GM23248 (cell line): ENCODE measurements around the gene LMO4. TPM values are rescaled to one million over a fixed set of nuclear protein-coding genes. Genes with fewer than 3 reads are reported as not detected.
A peak's percentile ranks its signal among the peaks of the same experiment; 100 is the strongest.

Experiments
- DNase-seq: peaks from one replicate; pipeline ENCODE4 v3.0.0-alpha.2; 2015
- H2AFZ ChIP-seq: fragments of 200-600 bp; sonication (generic); 2 replicates; pipeline ENCODE4 v1.6.1; 2016; ENCODE audit warnings: antibody characterized with exemption
- H3F3A ChIP-seq: fragments of 200-600 bp; sonication (generic); 2 replicates; pipeline ENCODE4 v1.6.1; 2016; ENCODE audit warnings: mild to moderate bottlenecking, antibody characterized with exemption, mixed run types; ENCODE audit not compliant: insufficient read depth
- H3K27ac ChIP-seq: fragments of 200-600 bp; sonication (generic); 2 replicates; pipeline ENCODE4 v1.5.1; 2016; ENCODE audit warnings: mild to moderate bottlenecking
- H3K27me3 ChIP-seq: fragments of 200-600 bp; sonication (generic); replicated peaks from 2 replicates; pipeline ENCODE4 v1.6.1; 2016; ENCODE audit warnings: mild to moderate bottlenecking; ENCODE audit not compliant: insufficient read depth
- H3K36me3 ChIP-seq: fragments of 200-600 bp; sonication (generic); 2 replicates; pipeline ENCODE4 v1.6.1; 2016; ENCODE audit warnings: low read depth, mild to moderate bottlenecking
- H3K4me1 ChIP-seq: fragments of 200-600 bp; sonication (generic); 2 replicates; pipeline ENCODE4 v1.6.1; 2016; ENCODE audit warnings: mild to moderate bottlenecking; ENCODE audit not compliant: insufficient read depth
- H3K4me2 ChIP-seq: fragments of 200-600 bp; sonication (generic); one replicate; pipeline ENCODE4 v1.6.1; 2016; ENCODE audit warnings: mild to moderate bottlenecking; ENCODE audit not compliant: unreplicated experiment
- H3K4me3 ChIP-seq: fragments of 200-600 bp; sonication (generic); 2 replicates; pipeline ENCODE4 v1.5.1; 2016; ENCODE audit warnings: mild to moderate bottlenecking
- H3K79me2 ChIP-seq: fragments of 200-600 bp; sonication (generic); 2 replicates; pipeline ENCODE4 v1.6.1; 2016; ENCODE audit warnings: mild to moderate bottlenecking; ENCODE audit not compliant: insufficient read depth
- H3K9ac ChIP-seq: fragments of 200-600 bp; sonication (generic); 2 replicates; pipeline ENCODE4 v1.6.1; 2016; ENCODE audit warnings: mild to moderate bottlenecking
- H3K9me2 ChIP-seq: fragments of 200-600 bp; sonication (generic); 2 replicates; pipeline ENCODE4 v1.6.1; 2016; ENCODE audit warnings: mixed run types, mild to moderate bottlenecking, moderate library complexity; ENCODE audit not compliant: insufficient read depth
- H3K9me3 ChIP-seq: fragments of 200-600 bp; sonication (generic); one replicate; pipeline ENCODE4 v1.6.1; 2017; ENCODE audit warnings: low read depth
- H4K20me1 ChIP-seq: fragments of 200-600 bp; sonication (generic); 2 replicates; pipeline ENCODE4 v1.6.0; 2016; ENCODE audit not compliant: insufficient read depth
- EZH2 ChIP-seq: fragments of 200-600 bp; sonication (generic); IDR thresholded peaks from 2 replicates; pipeline ENCODE4 v1.6.1; 2018; ENCODE audit warnings: antibody characterized with exemption, mild to moderate bottlenecking; ENCODE audit not compliant: insufficient read depth, poor library complexity, severe bottlenecking
- EZH2phosphoT487 ChIP-seq: fragments of 200-600 bp; sonication (generic); IDR thresholded peaks from 2 replicates; pipeline ENCODE4 v1.6.1; 2018; ENCODE audit warnings: antibody characterized with exemption, moderate library complexity, mild to moderate bottlenecking, low read depth; ENCODE audit not compliant: insufficient read depth
- WGBS, 2 experiments: methylation state at CpG; one replicate each; pipeline ENCODE4 v1.1.6; 2015 to 2017; ENCODE audit warnings: low lambda C conversion rate in 2 of 2, low coverage in 1 of 2; ENCODE audit errors: missing lambda C conversion rate in 2 of 2; 5-methylcytosine and 5-hydroxymethylcytosine counted together
- in situ Hi-C: fragments of 300-500 bp; cut with MboI; formaldehyde crosslinking; loops from 2 replicates; pipeline ENCODE4 v1.15.0; 2020
- polyA plus RNA-seq: library from polyadenylated mRNA; unstranded; fragments of >200 nt; fragmentation: Nextera tagmentation; extraction: Ambion mirVana; gene quantifications from 2 replicates; pipeline ENCODE4 v1.2.1, GENCODE V29; 2016
- total RNA-seq: library from RNA; depleted of rRNA; stranded (reverse); fragments of >200 nt; shearing (Covaris generic); gene quantifications from 2 replicates; pipeline ENCODE4 v1.2.3, GENCODE V29; 2014

Gene LMO4
- total and polyA plus RNA-seq, 2 experiments from 2014 or later: 23.8 to 103 TPM

- H3K4me2 ChIP-seq: peak overlapping the region; percentile 99
- H3K4me1 ChIP-seq: peaks cover 55% of the 10 kb centered on the region
- no peaks in the 10 kb centered on the region for H3K9me2 ChIP-seq
- peak overlapping the region; percentile 50 for H3K27ac ChIP-seq
- H2AFZ ChIP-seq: peak overlapping the region; percentile 66; the same call in 1 of the 2 replicates
- peak overlapping the region; percentile 98 for H3K9ac ChIP-seq
- in situ Hi-C loops: loop anchor here (25.0 kb wide), 2 partner anchors 628 to 728 kb away; no protein-coding TSS in a partner anchor
- WGBS, 2 experiments: 37 to 38% methylated on average over 10 of the region's 10 CpGs
- DNase-seq: peak; percentile 61
- 0 out of 2 replicates have a peak, but pooled peaks cover 7% of the 10 kb centered on the region for H3K36me3 ChIP-seq
- H3F3A ChIP-seq: peaks cover 35% of the 10 kb centered on the region
- H3K79me2 ChIP-seq: peaks cover 91% of the 10 kb centered on the region
- TF ChIP-seq EZH2phosphoT487 (no peak), EZH2 (no peak)
- H3K4me3 ChIP-seq: peak overlapping the region; percentile 94
- H3K9me3 ChIP-seq: no peaks in the 10 kb centered on the region
- no peaks in the 10 kb centered on the region; the same call in 1 of the 2 replicates for H4K20me1 ChIP-seq
- H3K27me3 ChIP-seq: no peaks in the 10 kb centered on the region
Measured at GRCh38 chr1:87333692-87334347, 5.1 kb downstream of the LMO4 start.

GRCh38 chr1:87334351-87335174, 5.9 kb downstream of the LMO4 start:
- 7% methylated on average over 24 to 28 of the region's 28 CpGs for WGBS, 2 experiments
- peaks cover 35% of the 10 kb centered on the region for H3F3A ChIP-seq
- H2AFZ ChIP-seq: peak overlapping the region; percentile 66
- H3K27me3 ChIP-seq: no peaks in the 10 kb centered on the region
- H3K4me3 ChIP-seq: peak overlapping the region; percentile 94
- no peaks in the 10 kb centered on the region; the same call in 1 of the 2 replicates for H4K20me1 ChIP-seq
- TF ChIP-seq EZH2phosphoT487: no peak
- TF ChIP-seq EZH2: no peak
- H3K9ac ChIP-seq: peak overlapping the region; percentile 98
- H3K27ac ChIP-seq: peak overlapping the region; percentile 50
- peaks cover 91% of the 10 kb centered on the region for H3K79me2 ChIP-seq
- peaks cover 56% of the 10 kb centered on the region for H3K4me1 ChIP-seq
- H3K9me3 ChIP-seq: no peaks in the 10 kb centered on the region
- in situ Hi-C loops: loop anchor here (25.0 kb wide), 2 partner anchors 628 to 728 kb away; no protein-coding TSS in a partner anchor
- H3K4me2 ChIP-seq: peak overlapping the region; percentile 99
- no peaks in the 10 kb centered on the region for H3K9me2 ChIP-seq
- DNase-seq: peak; percentile 64
- H3K36me3 ChIP-seq: peaks cover 13% of the 10 kb centered on the region

DNA sequence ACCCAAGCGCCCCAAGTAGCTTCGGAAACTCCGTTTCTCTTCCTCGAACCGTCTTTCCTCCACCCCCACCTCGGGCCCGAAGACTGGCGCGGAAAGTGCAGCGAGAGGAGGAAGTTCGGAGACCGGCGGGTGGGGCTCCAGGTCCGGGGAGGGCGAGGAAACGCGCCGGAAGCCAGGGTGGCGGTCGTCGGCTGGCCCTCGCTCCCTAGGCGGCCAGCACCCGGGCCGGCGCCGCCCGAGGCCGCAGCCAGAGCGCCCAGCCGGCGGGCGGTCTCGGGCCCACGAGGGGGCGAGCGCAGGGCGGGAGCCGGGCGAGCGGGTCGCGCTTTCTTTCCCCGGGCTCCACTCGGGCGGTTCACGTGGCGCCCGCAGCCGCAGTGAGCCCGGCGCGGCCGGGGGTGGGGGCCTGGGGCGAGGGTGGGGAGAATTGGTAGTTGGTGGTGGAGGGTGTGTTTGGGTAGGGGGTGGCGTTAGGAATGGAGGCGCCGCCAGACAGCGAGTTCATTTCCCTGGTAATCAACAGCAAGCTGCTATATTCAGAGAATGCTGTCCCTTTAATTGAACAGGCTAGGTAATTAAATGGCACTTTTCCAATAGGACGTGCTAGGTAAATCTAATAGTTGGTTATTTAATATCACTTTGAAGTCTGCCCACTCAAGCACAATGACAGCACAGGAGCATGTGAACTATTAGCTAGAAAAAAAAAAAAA, 6.7 kb downstream of the LMO4 start:
- no peaks in the 10 kb centered on the region; the same call in 1 of the 2 replicates for H4K20me1 ChIP-seq
- peak overlapping the region; percentile 66 for H2AFZ ChIP-seq
- H3K9me3 ChIP-seq: no peaks in the 10 kb centered on the region
- H3K9ac ChIP-seq: peak overlapping the region; percentile 98
- peak overlapping the region; percentile 94 for H3K4me3 ChIP-seq
- H3K36me3 ChIP-seq: peaks cover 21% of the 10 kb centered on the region
- H3K4me1 ChIP-seq: peaks cover 56% of the 10 kb centered on the region
- H3K27me3 ChIP-seq: no peaks in the 10 kb centered on the region
- DNase-seq: peak; percentile 77
- H3F3A ChIP-seq: peaks cover 28% of the 10 kb centered on the region
- H3K4me2 ChIP-seq: peak overlapping the region; percentile 99
- no peak for TF ChIP-seq EZH2
- TF ChIP-seq EZH2phosphoT487: no peak
- H3K27ac ChIP-seq: peak overlapping the region; percentile 50
- 1 to 3% methylated on average over 25 to 47 of the region's 60 CpGs for WGBS, 2 experiments
- in situ Hi-C loops: loop anchor here (25.0 kb wide), 2 partner anchors 627 to 727 kb away; no protein-coding TSS in a partner anchor
- H3K9me2 ChIP-seq: no peaks in the 10 kb centered on the region
- peaks cover 91% of the 10 kb centered on the region for H3K79me2 ChIP-seq
